AG04450 (cell line): ENCODE data around the gene MICAL1. TPM values are rescaled to one million over a fixed set of nuclear protein-coding genes. Genes with fewer than 3 reads are reported as not detected.

ENCODE experiments used
- CTCF ChIA-PET: fragments of 300-600, 350-600 bp; formaldehyde crosslinking; extraction: SDS; loops from one replicate; lab custom pipeline; 2022; ENCODE audit warnings: antibody characterized with exemption, inconsistent platforms; lab: Charles Lee
- POLR2A ChIA-PET: fragments of 350-600 bp; formaldehyde crosslinking; extraction: SDS; loops from one replicate; lab custom pipeline; 2021; ENCODE audit warnings: antibody characterized with exemption, inconsistent platforms; lab: Yijun Ruan, JAX
- DNase-seq: peaks from one replicate; pipeline ENCODE4 v3.0.0-alpha.2; 2011; ENCODE audit warnings: low read depth, low spot score
- H3K27ac ChIP-seq: one replicate; pipeline ENCODE4 v1.5.1; 2012; ENCODE audit warnings: low read depth, low read length, control low read depth
- H3K27me3 ChIP-seq: one replicate; pipeline ENCODE4 v1.6.0; 2012; ENCODE audit warnings: low read length; ENCODE audit not compliant: control insufficient read depth, insufficient read depth
- H3K4me3 ChIP-seq: 2 replicates; pipeline ENCODE4 v1.5.1; 2011; ENCODE audit warnings: mild to moderate bottlenecking, low read depth, low read length, control low read depth
- H3K9me3 ChIP-seq: 2 replicates; pipeline ENCODE4 v1.5.1; 2012; ENCODE audit warnings: low read length; ENCODE audit not compliant: control insufficient read depth, insufficient read depth
- CTCF ChIP-seq: IDR thresholded peaks from 2 replicates; pipeline ENCODE4 v1.5.1; 2011; ENCODE audit warnings: low read depth, low read length, control low read depth, inconsistent platforms
- polyA plus RNA-seq: library from polyadenylated mRNA; depleted of rRNA; stranded (reverse); fragments of >200 nt; gene quantifications from 2 replicates; pipeline ENCODE4 v1.2.3, GENCODE V29; 2011

MICAL1 gene
- polyA plus RNA-seq, 1 experiment: 40.9 TPM

- Histone ChIP-seq H3K9me3 (no peaks in the 10 kb centered on the region; the same call in 1 of the 2 replicates), H3K4me3 (no peak overlapping the region), H3K27me3 (no peaks in the 10 kb centered on the region), H3K27ac (peak overlapping the region; percentile 11)
- CTCF ChIA-PET: no interaction called here
- POLR2A ChIA-PET: interaction anchor here (0.5 kb wide), 1 partner anchor 65 kb away, joined by 4 read pairs; no protein-coding TSS in a partner anchor
- no peak for DNase-seq
- TF ChIP-seq CTCF: no peak
Measured at GRCh38 chr6:109448615-109449014, 7.0 kb downstream of the MICAL1 start.

- no peak for TF ChIP-seq CTCF
- Histone ChIP-seq H3K4me3 (no peak overlapping the region), H3K27me3 (no peaks in the 10 kb centered on the region), H3K27ac (no peak overlapping the region), H3K9me3 (no peaks in the 10 kb centered on the region; the same call in 1 of the 2 replicates)
- ChIA-PET CTCF (no interaction called here), POLR2A (interaction anchor here (0.5 kb wide), 1 partner anchor 64 kb away, joined by 4 read pairs; no protein-coding TSS in a partner anchor)
- no peak for DNase-seq
Measured at GRCh38 chr6:109447878-109448555, 7.6 kb downstream of the MICAL1 start.

- Histone ChIP-seq H3K27ac (no peak overlapping the region), H3K4me3 (no peak overlapping the region), H3K9me3 (no peaks in the 10 kb centered on the region; the same call in 1 of the 2 replicates), H3K27me3 (no peaks in the 10 kb centered on the region)
- no peak for DNase-seq
- ChIA-PET POLR2A (no interaction called here), CTCF (no interaction called here)
- no peak for TF ChIP-seq CTCF
Measured at GRCh38 chr6:109447087-109447486, 8.5 kb downstream of the MICAL1 start.

GRCh38 chr6:109446541-109446940, 9.0 kb downstream of the MICAL1 start:
- Histone ChIP-seq H3K27me3 (no peaks in the 10 kb centered on the region), H3K4me3 (no peak overlapping the region), H3K9me3 (no peaks in the 10 kb centered on the region; the same call in 1 of the 2 replicates), H3K27ac (no peak overlapping the region)
- ChIA-PET POLR2A (no interaction called here), CTCF (no interaction called here)
- no peak for DNase-seq
- no peak for TF ChIP-seq CTCF

- TF ChIP-seq CTCF: no peak
- no peaks in the 10 kb centered on the region for H3K27me3 ChIP-seq
- H3K9me3 ChIP-seq: no peaks in the 10 kb centered on the region; the same call in 1 of the 2 replicates
- H3K4me3 ChIP-seq: no peak overlapping the region
- H3K27ac ChIP-seq: no peak overlapping the region
- POLR2A ChIA-PET: no interaction called here
- CTCF ChIA-PET: no interaction called here
- no peak for DNase-seq
Measured at GRCh38 chr6:109446072-109446471, 9.5 kb downstream of the MICAL1 start.
